Activated CD4-positive, alpha-beta memory T cell treated with anti-CD3 and anti-CD28 coated beads for 36 hours (primary cell): ENCODE data around the gene PPAT. TPM values are rescaled to one million over a fixed set of nuclear protein-coding genes. Genes with fewer than 3 reads are reported as not detected.
A peak's percentile ranks its signal among the peaks of the same experiment; 100 is the strongest.

Experiments used
- CTCF ChIA-PET: fragments of 350-600 bp; sonication (Branson Sonifier 250); formaldehyde crosslinking; loops from one replicate; lab custom pipeline; 2021; ENCODE audit warnings: antibody characterized with exemption, inconsistent platforms; lab: Charles Lee
- POLR2A ChIA-PET: fragments of 350-600 bp; sonication (Branson Sonifier 250); formaldehyde crosslinking; loops from one replicate; lab custom pipeline; 2021; ENCODE audit warnings: antibody characterized with exemption; lab: Charles Lee
- DNase-seq: peaks from one replicate; pipeline ENCODE4 v3.0.0-alpha.2; 2020
- H3K27ac Mint-ChIP-seq: one replicate; pipeline ENCODE4 v1.8.0; 2021; ENCODE audit warnings: mixed read lengths
- H3K27me3 Mint-ChIP-seq: one replicate; pipeline ENCODE4 v1.8.0; 2021; ENCODE audit warnings: mixed read lengths
- H3K36me3 Mint-ChIP-seq: one replicate; pipeline ENCODE4 v1.8.0; 2021; ENCODE audit warnings: mixed read lengths
- H3K4me1 Mint-ChIP-seq: one replicate; pipeline ENCODE4 v1.8.0; 2021; ENCODE audit warnings: low read depth, mixed read lengths
- H3K4me3 Mint-ChIP-seq: one replicate; pipeline ENCODE4 v1.8.0; 2021; ENCODE audit warnings: mild to moderate bottlenecking, mixed read lengths
- H3K9me3 Mint-ChIP-seq: one replicate; pipeline ENCODE4 v1.8.0; 2021; ENCODE audit warnings: mixed read lengths
- intact Hi-C: fragments of 100-400 bp; cut with micrococcal nuclease; formaldehyde crosslinking; loops from one replicate; pipeline ENCODE4 v1.15.1; 2023
- total RNA-seq, 2 experiments: library from RNA; stranded (reverse); gene quantifications; one replicate each; pipeline ENCODE4 v1.2.3, GENCODE V29; 2021

PPAT gene
- total RNA-seq, 2 experiments from 2014 or later, result 34.4 to 37.7 TPM

GRCh38 chr4:56414135-56414670 is 21.2 kb downstream of the PPAT start:
- ChIA-PET CTCF (no interaction called here), POLR2A (no interaction called here)
- Mint-ChIP-seq H3K9me3 (no peaks in the 10 kb centered on the region), H3K36me3 (no peaks in the 10 kb centered on the region), H3K4me1 (peaks cover 19% of the 10 kb centered on the region), H3K4me3 (no peak overlapping the region), H3K27me3 (no peaks in the 10 kb centered on the region), H3K27ac (no peak overlapping the region)
- DNase-seq, result no peak
- intact Hi-C loops, result no loop called here

GRCh38 chr4:56410247-56411062 is 25.0 kb downstream of the PPAT start:
- Mint-ChIP-seq H3K36me3 (peaks cover 12% of the 10 kb centered on the region), H3K4me3 (no peak overlapping the region), H3K27me3 (no peaks in the 10 kb centered on the region), H3K27ac (no peak overlapping the region), H3K9me3 (no peaks in the 10 kb centered on the region), H3K4me1 (peaks cover 16% of the 10 kb centered on the region)
- no peak for DNase-seq
- ChIA-PET CTCF (interaction anchor here (1.1 kb wide), 1 partner anchor 15 kb away, joined by 4 read pairs; no protein-coding TSS in a partner anchor), POLR2A (interaction anchor here (0.6 to 1.6 kb wide), 4 partner anchors 13 to 409 kb away, joined by 3 to 8 read pairs (median 6); partner anchors contain the start of genes AASDH and PPAT)
- intact Hi-C loops, result loop anchor here (2.0 kb wide), 1 partner anchor 24 kb away; the partner anchor contains the start of gene PPAT

GRCh38 chr4:56409511-56410090 is 25.8 kb downstream of the PPAT start:
- H3K27me3 Mint-ChIP-seq, result no peaks in the 10 kb centered on the region
- CTCF ChIA-PET, result no interaction called here

GRCh38 chr4:56408978-56409377 is 26.4 kb downstream of the PPAT start:
- Mint-ChIP-seq H3K9me3 (no peaks in the 10 kb centered on the region), H3K27me3 (no peaks in the 10 kb centered on the region), H3K4me1 (peaks cover 16% of the 10 kb centered on the region), H3K36me3 (peaks cover 12% of the 10 kb centered on the region), H3K4me3 (no peak overlapping the region), H3K27ac (no peak overlapping the region)
- CTCF ChIA-PET, result no interaction called here
- POLR2A ChIA-PET, result no interaction called here
- intact Hi-C loops, result no loop called here
- no peak for DNase-seq

More at GRCh38 chr4:56409511-56410090, 25.8 kb downstream of the PPAT start:
- Mint-ChIP-seq H3K27ac (no peak overlapping the region), H3K36me3 (peaks cover 12% of the 10 kb centered on the region), H3K9me3 (no peaks in the 10 kb centered on the region), H3K4me3 (no peak overlapping the region), H3K4me1 (peaks cover 16% of the 10 kb centered on the region)
- no peak for DNase-seq
- POLR2A ChIA-PET, result interaction anchor here (0.6 to 1.6 kb wide), 3 partner anchors 22 to 410 kb away, joined by 3 to 8 read pairs (median 5); partner anchors contain the start of genes AASDH and PPAT
- intact Hi-C loops, result loop anchor here (2.0 kb wide), 1 partner anchor 25 kb away; the partner anchor contains the start of gene PPAT

- CTCF ChIA-PET, result interaction anchor here (1.5 kb wide), 1 partner anchor 19 kb away, joined by 5 read pairs; no protein-coding TSS in a partner anchor
- H3K4me3 Mint-ChIP-seq, result no peak overlapping the region
- peaks cover 9% of the 10 kb centered on the region for H3K4me1 Mint-ChIP-seq
- no peaks in the 10 kb centered on the region for H3K27me3 Mint-ChIP-seq
- H3K9me3 Mint-ChIP-seq, result no peaks in the 10 kb centered on the region
- no peak for DNase-seq
- intact Hi-C loops, result no loop called here
- H3K36me3 Mint-ChIP-seq, result peaks cover 21% of the 10 kb centered on the region
- POLR2A ChIA-PET, result no interaction called here
- H3K27ac Mint-ChIP-seq, result no peak overlapping the region
Observed at GRCh38 chr4:56406151-56406550, 29.3 kb downstream of the PPAT start.

GRCh38 chr4:56405016-56405415 is 30.4 kb downstream of the PPAT start:
- DNase-seq, result no peak
- Mint-ChIP-seq H3K4me3 (no peak overlapping the region), H3K4me1 (peaks cover 3% of the 10 kb centered on the region), H3K36me3 (peaks cover 30% of the 10 kb centered on the region), H3K27ac (no peak overlapping the region), H3K9me3 (no peaks in the 10 kb centered on the region), H3K27me3 (no peaks in the 10 kb centered on the region)
- intact Hi-C loops, result no loop called here
- POLR2A ChIA-PET, result interaction anchor here (1.7 to 1.9 kb wide), 2 partner anchors 18 to 21 kb away, joined by 4 to 6 read pairs; partner anchors contain the start of gene AASDH
- CTCF ChIA-PET, result interaction anchor here (0.6 to 1.5 kb wide), 2 partner anchors 20 kb away, joined by 4 to 5 read pairs; no protein-coding TSS in a partner anchor

- H3K36me3 Mint-ChIP-seq, result peaks cover 24% of the 10 kb centered on the region
- no peaks in the 10 kb centered on the region for H3K27me3 Mint-ChIP-seq
- no peak overlapping the region for H3K27ac Mint-ChIP-seq
- CTCF ChIA-PET, result no interaction called here
- H3K4me1 Mint-ChIP-seq, result no peaks in the 10 kb centered on the region
- no peak for DNase-seq
- intact Hi-C loops, result no loop called here
- POLR2A ChIA-PET, result no interaction called here
- no peaks in the 10 kb centered on the region for H3K9me3 Mint-ChIP-seq
- no peak overlapping the region for H3K4me3 Mint-ChIP-seq
Observed at GRCh38 chr4:56400560-56400959, 34.9 kb downstream of the PPAT start.

- H3K36me3 Mint-ChIP-seq, result peaks cover 21% of the 10 kb centered on the region
Observed at GRCh38 chr4:56391270-56391669, 44.1 kb downstream of the PPAT start.

GRCh38 chr4:56389558-56389957 is 45.9 kb downstream of the PPAT start:
- H3K9me3 Mint-ChIP-seq, result no peaks in the 10 kb centered on the region
- DNase-seq, result no peak
- H3K27ac Mint-ChIP-seq, result peak overlapping the region; percentile 2
- peaks cover 26% of the 10 kb centered on the region for H3K4me1 Mint-ChIP-seq
- POLR2A ChIA-PET, result interaction anchor here (1.2 kb wide), 1 partner anchor 47 kb away, joined by 4 read pairs; the partner anchor contains the start of gene PAICS
- H3K36me3 Mint-ChIP-seq, result peaks cover 14% of the 10 kb centered on the region
- no peak overlapping the region for H3K4me3 Mint-ChIP-seq
- intact Hi-C loops, result loop anchor here (5.0 kb wide), 2 partner anchors 293 to 518 kb away; partner anchors contain the start of genes HOPX and REST
- H3K27me3 Mint-ChIP-seq, result no peaks in the 10 kb centered on the region
- CTCF ChIA-PET, result no interaction called here

More at GRCh38 chr4:56391270-56391669, 44.1 kb downstream of the PPAT start:
- H3K4me1 Mint-ChIP-seq, result peaks cover 26% of the 10 kb centered on the region
- H3K27me3 Mint-ChIP-seq, result no peaks in the 10 kb centered on the region
- ChIA-PET POLR2A (no interaction called here), CTCF (no interaction called here)
- no peak for DNase-seq
- no peak overlapping the region for H3K27ac Mint-ChIP-seq
- no peaks in the 10 kb centered on the region for H3K9me3 Mint-ChIP-seq
- intact Hi-C loops, result no loop called here
- H3K4me3 Mint-ChIP-seq, result no peak overlapping the region

GRCh38 chr4:56388306-56388705 is 47.1 kb downstream of the PPAT start:
- Mint-ChIP-seq H3K9me3 (no peaks in the 10 kb centered on the region), H3K27me3 (no peaks in the 10 kb centered on the region), H3K4me3 (peak overlapping the region; percentile 93), H3K36me3 (peaks cover 14% of the 10 kb centered on the region), H3K4me1 (peaks cover 30% of the 10 kb centered on the region), H3K27ac (peak overlapping the region; percentile 99)
- no peak for DNase-seq
- POLR2A ChIA-PET, result interaction anchor here (1.8 to 2.5 kb wide), 2 partner anchors 17 to 48 kb away, joined by 6 to 75 read pairs; partner anchors contain the start of genes PAICS and PPAT
- intact Hi-C loops, result loop anchor here (5.0 kb wide), 2 partner anchors 294 to 519 kb away; partner anchors contain the start of genes HOPX and REST
- CTCF ChIA-PET, result interaction anchor here (1.4 to 2.0 kb wide), 2 partner anchors 37 to 439 kb away, joined by 4 to 16 read pairs; partner anchors contain the start of gene CEP135
